GM19467 (cell line): Measurements from ENCODE around the gene PIK3C2G.

ENCODE experiments used
- ATAC-seq: cut with Tn5 transposase; IDR thresholded peaks from one replicate; pipeline ENCODE4 v1.9.1; 2021; ENCODE audit warnings: mild to moderate bottlenecking, moderate library complexity; ENCODE audit not compliant: unreplicated experiment

The PIK3C2G gene

GRCh38 chr12:18277196-18277595, 15.9 kb downstream of the PIK3C2G start:
- ATAC-seq = no peak

- no peak for ATAC-seq
Observed at GRCh38 chr12:18280728-18281127, 19.4 kb downstream of the PIK3C2G start.

- ATAC-seq = no peak
Observed at GRCh38 chr12:18281941-18282340, 20.6 kb downstream of the PIK3C2G start.

- no peak for ATAC-seq
Observed at GRCh38 chr12:18283831-18284230, 22.5 kb downstream of the PIK3C2G start.

- ATAC-seq = no peak
Observed at GRCh38 chr12:18284386-18284785, 23.1 kb downstream of the PIK3C2G start.

GRCh38 chr12:18285161-18285560, 23.8 kb downstream of the PIK3C2G start:
- ATAC-seq = no peak

GRCh38 chr12:18290386-18290785, 29.1 kb downstream of the PIK3C2G start:
- ATAC-seq = no peak

- ATAC-seq = no peak
Observed at GRCh38 chr12:18294889-18295288, 33.6 kb downstream of the PIK3C2G start.

- ATAC-seq = no peak
Observed at GRCh38 chr12:18296201-18296908, 35.0 kb downstream of the PIK3C2G start.

- ATAC-seq = no peak
Observed at GRCh38 chr12:18296909-18297280, 35.6 kb downstream of the PIK3C2G start.

GRCh38 chr12:18297902-18298301, 36.6 kb downstream of the PIK3C2G start:
- ATAC-seq = no peak

- no peak for ATAC-seq
Observed at GRCh38 chr12:18302809-18303430, 41.6 kb downstream of the PIK3C2G start.

- no peak for ATAC-seq
Observed at GRCh38 chr12:18304609-18305008, 43.3 kb downstream of the PIK3C2G start.

- ATAC-seq = no peak
Observed at GRCh38 chr12:18306311-18306710, 45.0 kb downstream of the PIK3C2G start.

- ATAC-seq = no peak
Observed at GRCh38 chr12:18313306-18313705, 52.0 kb downstream of the PIK3C2G start.

- no peak for ATAC-seq
Observed at GRCh38 chr12:18320036-18320617, 58.8 kb downstream of the PIK3C2G start.

GRCh38 chr12:18320976-18321375, 59.7 kb downstream of the PIK3C2G start:
- no peak for ATAC-seq

- no peak for ATAC-seq
Observed at GRCh38 chr12:18323159-18323558, 61.8 kb downstream of the PIK3C2G start.

GRCh38 chr12:18327036-18327435, 65.7 kb downstream of the PIK3C2G start:
- no peak for ATAC-seq

- ATAC-seq = no peak
Observed at GRCh38 chr12:18332173-18332572, 70.9 kb downstream of the PIK3C2G start.

GRCh38 chr12:18339633-18340032, 78.3 kb downstream of the PIK3C2G start:
- ATAC-seq = no peak

- no peak for ATAC-seq
Observed at GRCh38 chr12:18340186-18340585, 78.9 kb downstream of the PIK3C2G start.
